ENCODE data around the gene BAG5.

The BAG5 gene

GRCh38 chr14:103555559-103556337 is 6.7 kb downstream of the BAG5 start:
- ChIA-PET CTCF (interaction anchor here (4.7 kb wide), 1 partner anchor 38 kb away, joined by 19 read pairs; no protein-coding TSS in a partner anchor), POLR2A (interaction anchor here (5.8 kb wide), 1 partner anchor 35 kb away, joined by 40 read pairs; the partner anchor contains the start of gene CKB)
- no peak for DNase-seq (ENCODE audit: extremely low spot score)
- no peak for TF ChIP-seq BHLHE40 (IDR thresholded peaks at IDR 0.05; ENCODE audit: borderline replicate concordance)
- TF ChIP-seq CTBP1 (IDR thresholded peaks at IDR 0.05; ENCODE audit: borderline replicate concordance): no peak
- no peak for TF ChIP-seq FOXK2 (IDR thresholded peaks at IDR 0.05)
- TF ChIP-seq ZNF384 (IDR thresholded peaks at IDR 0.05): no peak
- no peak for TF ChIP-seq HDGF (IDR thresholded peaks at IDR 0.05; ENCODE audit: borderline replicate concordance)
- no peak for TF ChIP-seq FOXM1 (IDR thresholded peaks at IDR 0.05; ENCODE audit: borderline replicate concordance)
- no peak for TF ChIP-seq ELF4 (IDR thresholded peaks at IDR 0.05)
- TF ChIP-seq SUZ12 (IDR thresholded peaks at IDR 0.05): no peak
- no peak for TF ChIP-seq FOXA1 (IDR thresholded peaks at IDR 0.05)
- no peak for TF ChIP-seq SP1 (IDR thresholded peaks at IDR 0.05)
- TF ChIP-seq L3MBTL2 (conservative IDR thresholded peaks at IDR 0.05): no peak

- ChIA-PET POLR2A (interaction anchor here (1.1 to 5.8 kb wide), 3 partner anchors 9 to 32 kb away, joined by 3 to 40 read pairs (median 5); partner anchors contain the start of genes BAG5, CKB and TRMT61A), CTCF (interaction anchor here (0.6 to 1.3 kb wide), 3 partner anchors 34 to 256 kb away, joined by 3 to 4 read pairs (median 3); no protein-coding TSS in a partner anchor)
- DNase-seq (ENCODE audit: extremely low spot score): no peak
- no peak for TF ChIP-seq L3MBTL2 (conservative IDR thresholded peaks at IDR 0.05)
- no peak for TF ChIP-seq SUZ12 (IDR thresholded peaks at IDR 0.05)
- TF ChIP-seq CTBP1 (IDR thresholded peaks at IDR 0.05; ENCODE audit: borderline replicate concordance): no peak
- no peak for TF ChIP-seq FOXA1 (IDR thresholded peaks at IDR 0.05)
- TF ChIP-seq TARDBP (IDR thresholded peaks at IDR 0.05): no peak
- no peak for TF ChIP-seq ARNT (IDR thresholded peaks at IDR 0.05)
- TF ChIP-seq ELF4 (IDR thresholded peaks at IDR 0.05): no peak
- no peak for TF ChIP-seq LEF1 (IDR thresholded peaks at IDR 0.05; ENCODE audit: borderline replicate concordance)
- TF ChIP-seq HDGF (IDR thresholded peaks at IDR 0.05; ENCODE audit: borderline replicate concordance): no peak
- TF ChIP-seq ZNF384 (IDR thresholded peaks at IDR 0.05): no peak
- TF ChIP-seq, protein P1, sequence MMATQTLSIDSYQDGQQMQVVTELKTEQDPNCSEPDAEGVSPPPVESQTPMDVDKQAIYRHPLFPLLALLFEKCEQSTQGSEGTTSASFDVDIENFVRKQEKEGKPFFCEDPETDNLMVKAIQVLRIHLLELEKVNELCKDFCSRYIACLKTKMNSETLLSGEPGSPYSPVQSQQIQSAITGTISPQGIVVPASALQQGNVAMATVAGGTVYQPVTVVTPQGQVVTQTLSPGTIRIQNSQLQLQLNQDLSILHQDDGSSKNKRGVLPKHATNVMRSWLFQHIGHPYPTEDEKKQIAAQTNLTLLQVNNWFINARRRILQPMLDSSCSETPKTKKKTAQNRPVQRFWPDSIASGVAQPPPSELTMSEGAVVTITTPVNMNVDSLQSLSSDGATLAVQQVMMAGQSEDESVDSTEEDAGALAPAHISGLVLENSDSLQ (IDR thresholded peaks at IDR 0.05): no peak
- TF ChIP-seq FOXM1 (IDR thresholded peaks at IDR 0.05; ENCODE audit: borderline replicate concordance): no peak
- TF ChIP-seq NFRKB (IDR thresholded peaks at IDR 0.05): no peak
- TF ChIP-seq BHLHE40 (IDR thresholded peaks at IDR 0.05; ENCODE audit: borderline replicate concordance): no peak
- TF ChIP-seq SP1 (IDR thresholded peaks at IDR 0.05): no peak
- TF ChIP-seq FOXK2 (IDR thresholded peaks at IDR 0.05): no peak
Measured at GRCh38 chr14:103552846-103553210, 9.6 kb downstream of the BAG5 start.

DNA sequence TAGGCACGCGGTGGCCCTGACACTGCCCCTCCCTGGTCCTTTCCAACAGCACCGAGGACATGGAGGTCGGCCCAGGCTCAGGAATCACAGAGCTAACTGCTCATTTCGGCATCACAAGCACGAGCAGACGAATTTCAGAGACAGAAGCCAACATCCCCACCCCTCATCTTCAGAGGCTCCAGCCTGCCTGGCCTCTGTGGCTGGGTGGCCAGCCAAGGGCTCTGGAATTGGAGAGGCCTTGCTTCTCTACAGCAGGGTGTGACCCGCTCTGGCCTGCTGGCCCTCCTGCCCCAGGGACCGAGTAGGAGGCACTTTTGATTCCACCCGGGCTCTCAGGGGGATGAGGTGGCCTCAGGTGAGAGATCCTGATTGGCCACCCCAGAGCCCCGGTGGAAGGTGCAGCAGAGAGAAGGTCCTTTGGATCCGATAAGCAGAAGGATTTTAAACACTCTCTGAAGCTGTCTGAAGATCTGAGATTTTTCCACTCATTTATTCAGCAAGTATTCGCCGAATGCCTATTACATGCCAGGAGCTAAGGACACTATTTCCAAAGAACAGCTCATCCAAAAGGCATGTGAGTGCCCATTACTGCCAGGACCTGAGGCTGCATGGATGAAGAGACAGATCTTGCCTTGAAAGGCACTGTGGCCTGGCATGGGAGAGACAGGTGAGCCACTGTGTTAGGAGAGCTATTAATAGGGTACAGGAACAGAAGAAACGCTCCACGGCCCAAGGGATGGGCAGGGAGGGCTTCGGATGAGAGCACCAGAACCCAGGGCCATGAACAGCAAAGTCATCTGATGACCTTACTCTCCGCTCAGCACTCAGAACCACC is 10.2 kb downstream of the BAG5 start:
- DNase-seq (ENCODE audit: extremely low spot score): no peak
- TF ChIP-seq, protein P1 (IDR thresholded peaks at IDR 0.05): no peak
- no peak for TF ChIP-seq LEF1 (IDR thresholded peaks at IDR 0.05; ENCODE audit: borderline replicate concordance)
- no peak for TF ChIP-seq FOXA1 (IDR thresholded peaks at IDR 0.05)
- TF ChIP-seq SUZ12 (IDR thresholded peaks at IDR 0.05): no peak
- TF ChIP-seq NFRKB (IDR thresholded peaks at IDR 0.05): no peak
- no peak for TF ChIP-seq FOXK2 (IDR thresholded peaks at IDR 0.05)
- TF ChIP-seq CTBP1 (IDR thresholded peaks at IDR 0.05; ENCODE audit: borderline replicate concordance): no peak
- ChIA-PET POLR2A (interaction anchor here (1.1 to 5.8 kb wide), 3 partner anchors 10 to 31 kb away, joined by 3 to 40 read pairs (median 5); partner anchors contain the start of genes BAG5, CKB and TRMT61A), CTCF (interaction anchor here (0.5 to 1.3 kb wide), 3 partner anchors 34 to 256 kb away, joined by 3 to 12 read pairs (median 4); no protein-coding TSS in a partner anchor)

DNA sequence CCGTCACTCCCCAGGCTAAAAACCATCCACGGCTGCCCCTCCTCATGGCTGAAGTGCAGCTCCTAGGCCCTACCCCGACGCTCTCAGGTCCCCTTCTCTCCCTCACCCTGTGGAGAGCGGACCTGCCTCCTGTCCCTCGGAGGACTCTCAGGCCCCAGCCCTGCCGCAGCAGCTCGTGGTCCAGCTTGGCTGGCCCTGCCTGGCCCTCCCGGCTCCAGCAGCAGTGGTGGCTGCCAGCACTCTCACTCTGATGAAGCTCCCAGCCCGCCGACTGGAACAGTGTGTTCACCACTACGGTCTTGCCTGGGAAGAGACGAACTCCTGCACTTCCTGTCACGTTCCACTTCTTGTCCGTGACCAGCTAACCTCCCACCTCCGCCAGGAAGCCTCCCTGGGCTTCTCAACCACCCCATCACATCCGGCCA is 11.1 kb downstream of the BAG5 start:
- no peak for DNase-seq (ENCODE audit: extremely low spot score)
- TF ChIP-seq FOXM1 (IDR thresholded peaks at IDR 0.05; ENCODE audit: borderline replicate concordance): no peak
- TF ChIP-seq LEF1 (IDR thresholded peaks at IDR 0.05; ENCODE audit: borderline replicate concordance): no peak
- TF ChIP-seq BHLHE40 (IDR thresholded peaks at IDR 0.05; ENCODE audit: borderline replicate concordance): no peak
- no peak for TF ChIP-seq CTBP1 (IDR thresholded peaks at IDR 0.05; ENCODE audit: borderline replicate concordance)
- TF ChIP-seq ARNT (IDR thresholded peaks at IDR 0.05): no peak
- TF ChIP-seq TARDBP (IDR thresholded peaks at IDR 0.05): no peak
- TF ChIP-seq SUZ12 (IDR thresholded peaks at IDR 0.05): no peak
- no peak for TF ChIP-seq L3MBTL2 (conservative IDR thresholded peaks at IDR 0.05)
- no peak for TF ChIP-seq HDGF (IDR thresholded peaks at IDR 0.05; ENCODE audit: borderline replicate concordance)
- TF ChIP-seq FOXA1 (IDR thresholded peaks at IDR 0.05): no peak
- TF ChIP-seq ZNF384 (IDR thresholded peaks at IDR 0.05): no peak
- no peak for TF ChIP-seq NFRKB (IDR thresholded peaks at IDR 0.05)
- TF ChIP-seq SP1 (IDR thresholded peaks at IDR 0.05): no peak
- TF ChIP-seq FOXK2 (IDR thresholded peaks at IDR 0.05): no peak
- TF ChIP-seq, protein P1 (IDR thresholded peaks at IDR 0.05): no peak
- TF ChIP-seq ELF4 (IDR thresholded peaks at IDR 0.05): no peak
- POLR2A ChIA-PET: interaction anchor here (5.8 kb wide), 1 partner anchor 31 kb away, joined by 40 read pairs; the partner anchor contains the start of gene CKB
- CTCF ChIA-PET: no interaction called here
